Ovary (tissue), 3 donors: ENCODE results near the gene DHRS1.

Source experiments
- EP300 ChIP-seq: sonication (generic); formaldehyde crosslinking; IDR thresholded peaks from one replicate; pipeline ENCODE4 v1.6.1; 2017; ENCODE audit warnings: antibody characterized with exemption
- POLR2A ChIP-seq: fragments of 450-650 bp; IDR thresholded peaks from one replicate; pipeline ENCODE4 v1.6.1; 2017; ENCODE audit warnings: antibody characterized with exemption, mild to moderate bottlenecking, moderate library complexity
- TF ChIP-seq, protein P1 (sequence below), 3 donors: fragments of 450-650 bp in 2 of 3; fragments of 200-600 bp in 1 of 3; IDR thresholded peaks; one replicate each; pipeline versions ENCODE4 v1.5.1 to v1.8.0; 2016 to 2022; ENCODE audit warnings: antibody characterized with exemption in 3 of 3, mild to moderate bottlenecking in 1 of 3
- donor health status: DM: no; HTN: no; CAD: no.

DNA sequence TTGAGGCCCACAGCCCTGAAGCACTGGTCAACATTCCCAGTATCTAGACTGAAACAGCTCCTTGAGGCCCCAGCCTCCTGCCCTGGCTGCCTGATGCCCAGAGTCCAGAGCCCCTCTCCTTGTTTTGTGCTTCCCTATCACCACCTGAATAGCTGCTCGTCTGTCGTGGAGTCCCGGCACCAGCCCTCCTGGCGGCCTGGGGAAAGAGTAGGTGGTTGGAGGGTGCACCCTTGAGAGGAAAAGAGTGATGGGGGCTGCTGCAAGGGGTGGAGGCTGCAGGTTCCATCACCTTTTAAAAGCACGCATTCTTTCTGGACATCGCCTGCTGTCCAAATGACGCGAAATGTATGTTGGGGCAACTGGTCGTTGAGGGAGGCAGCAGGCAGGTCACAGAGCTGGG is 31.4 kb downstream of the DHRS1 start:
- TF ChIP-seq, protein P1, sequence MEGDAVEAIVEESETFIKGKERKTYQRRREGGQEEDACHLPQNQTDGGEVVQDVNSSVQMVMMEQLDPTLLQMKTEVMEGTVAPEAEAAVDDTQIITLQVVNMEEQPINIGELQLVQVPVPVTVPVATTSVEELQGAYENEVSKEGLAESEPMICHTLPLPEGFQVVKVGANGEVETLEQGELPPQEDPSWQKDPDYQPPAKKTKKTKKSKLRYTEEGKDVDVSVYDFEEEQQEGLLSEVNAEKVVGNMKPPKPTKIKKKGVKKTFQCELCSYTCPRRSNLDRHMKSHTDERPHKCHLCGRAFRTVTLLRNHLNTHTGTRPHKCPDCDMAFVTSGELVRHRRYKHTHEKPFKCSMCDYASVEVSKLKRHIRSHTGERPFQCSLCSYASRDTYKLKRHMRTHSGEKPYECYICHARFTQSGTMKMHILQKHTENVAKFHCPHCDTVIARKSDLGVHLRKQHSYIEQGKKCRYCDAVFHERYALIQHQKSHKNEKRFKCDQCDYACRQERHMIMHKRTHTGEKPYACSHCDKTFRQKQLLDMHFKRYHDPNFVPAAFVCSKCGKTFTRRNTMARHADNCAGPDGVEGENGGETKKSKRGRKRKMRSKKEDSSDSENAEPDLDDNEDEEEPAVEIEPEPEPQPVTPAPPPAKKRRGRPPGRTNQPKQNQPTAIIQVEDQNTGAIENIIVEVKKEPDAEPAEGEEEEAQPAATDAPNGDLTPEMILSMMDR (IDR thresholded peaks at IDR 0.05) = no peak
- TF ChIP-seq POLR2A = no peak
- TF ChIP-seq EP300 = no peak
